ENCODE results near the gene TRMU.

TRMU gene

GRCh38 chr22:46378426-46379065 is 43.0 kb downstream of the TRMU start:
- no peak for DNase-seq (ENCODE audit: low read depth, low spot score)
- no peak for TF ChIP-seq CTCF (IDR thresholded peaks at IDR 0.05; ENCODE audit: low read depth, low read length)
- in situ Hi-C loops (cut with HindIII; ENCODE audit: low sequenced_read_pairs) = no loop called here
- H3K4me3 ChIP-seq (ENCODE audit: low read depth, low read length) = no peak overlapping the region

DNA sequence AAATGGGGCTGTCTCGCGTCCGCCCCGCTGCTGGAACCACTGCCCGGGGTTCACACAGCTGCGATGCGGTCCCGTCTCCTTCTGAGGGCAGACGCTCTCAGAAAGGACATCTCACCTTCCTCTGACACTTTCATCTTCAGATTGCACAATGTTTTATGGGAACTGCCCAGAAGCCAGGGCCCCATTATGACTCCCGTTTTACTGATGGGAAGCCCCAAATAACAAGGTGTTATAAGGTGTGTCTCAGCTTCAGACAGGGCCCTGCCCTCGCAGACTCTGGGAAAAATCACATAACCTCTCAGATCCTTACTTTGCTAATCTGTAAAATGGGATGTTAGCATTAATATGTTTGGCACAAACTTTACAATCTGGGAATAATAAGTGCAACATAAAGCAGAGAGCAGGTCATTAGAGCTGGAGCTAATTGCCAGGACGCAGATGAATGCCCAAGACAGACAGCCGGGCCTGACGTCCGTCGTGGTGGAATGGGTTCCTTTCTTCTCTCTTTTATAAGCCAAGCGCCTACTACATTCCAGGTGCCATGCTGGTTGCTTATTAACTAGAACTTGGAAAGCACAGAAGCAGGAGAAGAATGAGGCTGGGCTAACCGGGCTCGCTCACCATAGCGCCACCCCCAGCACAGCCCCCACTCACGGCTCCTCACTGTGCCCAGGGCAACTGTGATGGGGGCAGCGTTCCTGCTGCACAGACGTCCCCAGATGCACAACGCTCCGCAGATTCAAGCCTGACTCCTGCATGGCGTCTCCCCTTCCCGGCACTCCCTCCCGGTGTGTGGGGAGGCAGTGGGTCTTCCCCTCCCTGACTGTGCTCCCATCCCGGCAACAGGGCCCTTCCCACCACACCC is 43.8 kb downstream of the TRMU start:
- in situ Hi-C loops (cut with HindIII; ENCODE audit: low sequenced_read_pairs) = no loop called here
- no peak for TF ChIP-seq CTCF (IDR thresholded peaks at IDR 0.05; ENCODE audit: low read depth, low read length)
- no peak overlapping the region for H3K4me3 ChIP-seq (ENCODE audit: low read depth, low read length)
- DNase-seq (ENCODE audit: low read depth, low spot score) = no peak

- DNase-seq (ENCODE audit: low read depth, low spot score) = no peak
- H3K4me3 ChIP-seq (ENCODE audit: low read depth, low read length) = no peak overlapping the region
- no peak for TF ChIP-seq CTCF (IDR thresholded peaks at IDR 0.05; ENCODE audit: low read depth, low read length)
- in situ Hi-C loops (cut with HindIII; ENCODE audit: low sequenced_read_pairs) = no loop called here
These were observed 44.6 kb downstream of the TRMU start for GRCh38 chr22:46380069-46380468.

- H3K4me3 ChIP-seq (ENCODE audit: low read depth, low read length) = no peak overlapping the region
- no peak for TF ChIP-seq CTCF (IDR thresholded peaks at IDR 0.05; ENCODE audit: low read depth, low read length)
- in situ Hi-C loops (cut with HindIII; ENCODE audit: low sequenced_read_pairs) = no loop called here
- DNase-seq (ENCODE audit: low read depth, low spot score) = no peak
These were observed 45.1 kb downstream of the TRMU start for GRCh38 chr22:46380581-46380980.

DNA sequence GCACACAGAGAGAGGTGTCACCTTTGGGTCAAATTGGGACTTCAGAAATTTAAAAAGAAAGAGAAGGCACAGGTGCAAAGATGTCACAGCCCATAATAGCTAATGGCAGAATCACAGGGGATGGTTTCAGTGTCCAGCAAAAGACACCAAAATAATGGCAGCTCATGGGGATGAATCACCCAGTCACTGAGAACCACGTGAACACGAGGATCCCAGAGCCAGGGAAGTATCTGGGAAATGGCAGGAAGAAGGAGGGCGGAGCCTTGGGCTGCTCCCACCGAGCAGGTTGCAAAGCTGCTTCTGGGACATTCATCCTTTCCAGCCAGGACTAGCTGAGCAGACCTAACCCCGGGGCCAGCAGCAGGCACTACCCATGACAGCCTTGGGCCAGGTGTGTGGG is 45.6 kb downstream of the TRMU start:
- DNase-seq (ENCODE audit: low read depth, low spot score) = no peak
- TF ChIP-seq CTCF (IDR thresholded peaks at IDR 0.05; ENCODE audit: low read depth, low read length) = no peak
- in situ Hi-C loops (cut with HindIII; ENCODE audit: low sequenced_read_pairs) = no loop called here
- H3K4me3 ChIP-seq (ENCODE audit: low read depth, low read length) = no peak overlapping the region

- no peak for TF ChIP-seq CTCF (IDR thresholded peaks at IDR 0.05; ENCODE audit: low read depth, low read length)
These were observed 46.2 kb downstream of the TRMU start for GRCh38 chr22:46381731-46382130.

More at GRCh38 chr22:46381731-46382130, 46.2 kb downstream of the TRMU start:
- H3K4me3 ChIP-seq (ENCODE audit: low read depth, low read length) = no peak overlapping the region
- DNase-seq (ENCODE audit: low read depth, low spot score) = no peak
- in situ Hi-C loops (cut with HindIII; ENCODE audit: low sequenced_read_pairs) = no loop called here

Data from astrocyte of the spinal cord (primary cell).